HG03159 (cell line): Measurements from ENCODE around the gene DAP.
"Not testable (repeated sequence)": the region's sequence is repeated elsewhere in the genome, so short reads cannot be mapped to it uniquely, and the experiment has no call there.

Experiments used
- ATAC-seq: cut with Tn5 transposase; IDR thresholded peaks from one replicate; pipeline ENCODE4 v1.9.1; 2021; ENCODE audit warnings: mild to moderate bottlenecking, moderate library complexity; ENCODE audit not compliant: unreplicated experiment

The DAP gene

DNA sequence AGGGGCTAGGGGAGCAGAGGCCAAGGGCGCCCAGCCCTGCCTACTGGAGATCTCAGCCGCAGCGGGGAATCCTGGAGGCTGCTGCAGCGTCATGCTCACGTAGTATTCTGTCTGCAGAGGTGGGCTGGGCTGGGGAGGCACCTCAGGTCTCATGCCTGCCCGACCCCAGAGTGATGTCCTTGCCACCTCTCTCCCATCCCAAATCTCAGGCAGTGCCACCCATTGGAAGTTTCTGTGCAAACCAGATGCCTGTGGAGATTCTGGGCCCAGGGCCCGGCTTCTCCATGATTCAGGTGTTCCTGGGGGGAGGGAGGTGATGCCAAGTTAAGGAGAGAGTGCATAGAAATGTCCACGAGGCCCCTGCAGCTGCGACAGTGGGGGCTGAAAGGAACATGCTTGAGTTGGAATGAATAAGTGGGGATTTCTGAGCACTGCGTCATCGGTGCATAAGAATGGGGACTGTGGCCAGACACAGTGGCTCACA lies 125.1 kb downstream of the DAP start:
- ATAC-seq: no peak

DNA sequence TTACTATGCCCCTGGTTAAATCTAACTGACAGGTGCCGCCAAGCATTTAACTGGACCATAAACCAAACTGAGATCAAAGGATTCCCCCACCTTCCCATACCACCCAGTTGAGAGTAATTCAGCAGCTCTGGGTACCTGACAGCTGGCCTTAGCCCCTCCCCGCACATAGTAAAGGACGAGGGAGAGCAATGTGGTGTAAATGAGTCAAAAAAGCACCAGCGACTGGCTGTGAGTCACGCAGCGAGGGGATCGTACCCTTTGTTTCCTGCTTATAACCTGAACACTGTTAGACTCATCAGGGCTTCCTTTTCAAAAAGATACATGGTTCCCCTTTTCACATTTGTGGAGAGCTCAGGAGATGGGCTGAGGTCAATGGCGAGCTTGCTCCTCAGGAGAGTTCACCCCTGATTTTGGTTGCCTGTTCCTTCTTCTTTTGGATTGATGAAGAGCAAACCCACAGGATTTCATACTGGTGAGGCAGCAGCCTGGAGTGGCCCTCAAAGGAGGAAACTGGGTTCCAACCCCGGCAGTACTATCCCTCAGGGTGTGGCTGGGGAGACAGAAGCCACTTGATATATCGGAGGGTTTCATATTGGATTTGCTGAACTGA lies 125.7 kb downstream of the DAP start:
- peak; percentile 77 for ATAC-seq

DNA sequence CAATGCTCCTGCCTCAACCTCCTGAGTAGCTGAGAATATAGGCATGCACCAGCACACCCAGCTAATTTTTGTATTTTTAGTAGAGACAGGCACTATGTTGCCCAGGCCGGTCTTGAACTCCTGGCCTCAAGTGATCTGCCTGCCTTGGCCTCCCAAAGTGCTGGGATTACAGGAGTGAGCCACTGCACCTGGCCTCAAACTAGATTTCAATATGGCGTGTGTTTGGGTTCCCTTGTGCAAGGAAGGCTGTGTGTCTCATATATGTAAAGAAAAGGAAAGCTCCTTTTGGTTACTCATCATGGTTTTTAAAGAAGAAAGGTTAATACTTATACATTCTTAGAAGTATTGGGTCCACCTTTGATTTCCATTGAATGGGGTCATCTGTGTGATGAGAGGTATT lies 126.5 kb downstream of the DAP start:
- no peak for ATAC-seq

DNA sequence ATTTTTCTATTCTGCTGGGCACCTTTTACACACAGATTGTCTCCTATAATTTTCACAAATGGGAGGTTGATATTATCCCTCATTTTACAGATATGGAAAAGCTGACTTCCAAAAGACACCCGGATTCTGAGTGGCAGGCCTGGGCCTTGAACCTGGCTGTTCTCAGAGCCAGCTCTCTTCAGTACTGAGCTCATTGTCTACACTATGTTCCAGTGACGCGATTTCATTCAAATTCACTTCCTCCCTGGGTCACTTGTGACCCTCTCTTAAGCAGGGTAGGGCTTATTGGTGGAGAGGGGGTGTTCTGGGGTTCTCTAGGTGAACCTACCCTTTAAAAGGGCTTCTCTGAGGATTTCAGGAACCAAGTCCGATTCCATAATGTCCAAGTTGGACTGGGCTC lies 127.0 kb downstream of the DAP start:
- ATAC-seq: no peak

DNA sequence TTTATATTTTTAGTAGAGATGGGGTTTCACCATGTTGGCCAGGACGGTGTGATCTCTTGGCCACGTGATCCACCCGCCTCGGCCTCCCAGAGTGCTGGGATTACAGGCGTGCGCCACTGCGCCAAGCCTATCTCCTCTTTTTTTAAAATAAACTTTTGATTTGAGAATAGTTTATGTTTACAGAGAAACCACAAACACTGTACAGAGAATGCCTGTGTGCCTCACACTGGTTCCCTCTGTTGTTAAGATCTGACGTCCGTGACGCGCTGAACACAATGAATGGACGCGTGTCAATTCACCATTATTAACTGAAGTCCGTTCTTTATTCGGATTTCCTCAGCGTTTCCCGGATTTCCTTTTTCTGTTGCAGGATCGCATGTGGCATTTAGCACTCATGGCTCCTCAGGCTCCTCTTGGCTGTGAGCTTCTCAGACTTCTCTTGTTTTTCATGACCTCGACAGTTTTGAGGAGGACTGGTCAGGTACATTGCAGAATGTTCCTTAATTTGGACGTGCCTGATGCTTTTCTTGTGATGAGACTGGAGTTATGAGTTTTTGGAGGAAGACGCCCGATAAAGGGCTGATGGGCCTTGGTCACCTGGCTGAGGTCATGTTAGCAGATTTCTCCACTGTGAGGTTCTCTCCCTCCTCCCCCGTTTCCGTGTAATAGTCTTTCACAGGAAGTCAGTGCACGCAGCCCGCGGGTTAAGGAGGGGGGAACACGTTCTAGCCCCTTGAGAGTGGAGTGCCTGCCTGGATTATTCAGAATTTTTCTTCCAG lies 127.6 kb downstream of the DAP start:
- no peak for ATAC-seq

DNA sequence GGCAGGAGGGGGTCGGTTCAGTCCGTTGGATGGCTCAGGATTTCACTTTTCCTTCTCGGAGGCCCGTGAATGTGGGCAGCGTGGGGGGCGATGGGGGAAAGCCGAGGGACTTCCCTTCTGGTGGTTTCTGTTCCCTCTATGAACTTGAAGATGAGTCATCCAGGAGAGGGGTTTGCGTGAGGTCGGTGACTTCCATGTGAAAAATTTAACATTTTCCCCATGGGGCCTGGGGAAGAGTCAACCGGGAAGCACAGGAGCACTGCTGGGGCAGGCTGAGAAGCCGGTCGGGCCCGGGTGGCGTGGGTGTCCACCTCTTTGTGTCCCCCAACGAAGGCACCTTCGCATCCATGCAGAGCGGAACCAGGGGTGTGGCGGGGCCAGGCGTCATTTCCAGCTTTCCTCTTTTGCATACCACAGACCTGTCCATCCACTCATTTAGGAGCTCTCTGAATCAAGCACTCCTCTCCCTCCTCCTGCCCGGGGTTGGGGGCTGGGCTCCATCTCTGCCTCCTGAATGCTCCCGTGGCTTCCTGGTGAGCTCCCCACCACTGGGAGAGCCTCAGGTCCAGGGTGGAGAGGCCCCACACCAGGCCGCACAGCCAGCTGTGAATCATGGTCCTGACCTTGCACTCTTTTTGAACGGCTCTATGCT lies 128.8 kb downstream of the DAP start:
- peak; percentile 42 for ATAC-seq

DNA sequence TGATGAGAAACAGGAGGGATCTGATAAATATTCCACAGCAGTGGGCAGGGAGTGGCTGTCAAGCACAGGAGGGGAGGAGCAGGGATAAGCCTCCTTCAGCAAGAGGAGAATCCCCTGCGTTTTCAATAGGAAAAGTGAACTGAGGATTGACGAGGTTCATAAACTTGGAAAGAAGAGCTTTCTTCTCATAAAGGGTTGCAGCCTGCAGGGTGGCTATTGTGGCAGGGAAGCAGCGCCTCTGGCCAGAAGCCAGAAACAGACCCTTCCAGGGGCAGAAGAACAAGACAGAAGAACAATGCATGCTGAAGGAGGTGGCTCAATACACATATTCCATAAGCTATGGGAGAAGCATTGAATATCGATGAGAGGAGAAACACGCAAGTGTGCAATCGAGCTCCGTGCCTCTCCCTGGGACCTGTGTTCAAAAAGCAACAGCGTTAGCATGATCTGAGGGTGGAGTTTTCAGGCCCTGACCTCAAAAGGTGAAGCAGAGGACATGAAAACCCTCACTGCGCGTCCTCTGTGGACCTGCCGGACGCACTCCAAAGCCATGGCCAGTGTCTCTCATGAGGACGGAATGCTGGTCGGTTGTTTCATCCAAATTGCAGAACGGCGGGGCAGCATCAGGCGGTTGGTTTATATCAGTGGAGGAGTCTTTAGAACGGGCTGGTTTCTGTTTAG lies 129.6 kb downstream of the DAP start:
- ATAC-seq: peak; percentile 6

DNA sequence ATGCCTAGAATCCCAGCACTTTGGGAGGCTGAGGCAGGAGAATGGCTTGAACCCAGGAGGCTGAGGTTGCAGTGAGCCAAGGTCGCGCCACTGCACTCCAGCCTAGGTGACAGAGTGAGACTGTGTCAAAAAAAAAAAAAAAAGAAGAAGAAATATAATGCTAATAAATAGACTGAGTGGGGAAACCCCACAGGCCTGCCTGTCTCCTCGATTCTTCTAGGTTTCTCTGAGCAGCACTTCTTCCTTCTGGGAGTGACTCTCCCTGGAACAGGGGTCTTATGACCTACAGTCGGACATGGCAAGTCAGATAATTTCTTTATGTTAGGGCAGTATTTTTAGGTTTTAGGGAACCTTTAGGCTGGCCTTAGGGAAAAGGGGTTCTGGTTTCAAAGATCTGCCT lies 130.3 kb downstream of the DAP start:
- ATAC-seq: not testable (repeated sequence)

DNA sequence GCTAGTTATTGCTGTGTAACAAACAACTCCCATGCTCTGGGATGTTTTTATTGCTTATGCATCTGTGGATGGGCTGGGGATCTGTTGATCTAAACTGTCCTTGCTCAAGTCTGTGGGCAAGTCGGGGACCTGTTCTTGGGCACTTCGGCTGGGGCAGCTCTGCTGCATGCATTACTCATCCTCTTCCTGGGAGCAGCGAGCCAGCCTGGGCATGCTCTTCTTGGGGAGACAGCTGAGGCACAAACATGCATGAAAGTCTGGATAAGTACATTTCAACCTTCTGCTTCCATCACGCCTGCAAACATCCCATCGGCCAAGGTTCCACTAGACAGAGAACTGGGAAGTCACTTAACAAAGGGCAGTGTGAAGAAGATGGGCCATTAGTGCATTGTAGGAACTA lies 130.9 kb downstream of the DAP start:
- no peak for ATAC-seq

DNA sequence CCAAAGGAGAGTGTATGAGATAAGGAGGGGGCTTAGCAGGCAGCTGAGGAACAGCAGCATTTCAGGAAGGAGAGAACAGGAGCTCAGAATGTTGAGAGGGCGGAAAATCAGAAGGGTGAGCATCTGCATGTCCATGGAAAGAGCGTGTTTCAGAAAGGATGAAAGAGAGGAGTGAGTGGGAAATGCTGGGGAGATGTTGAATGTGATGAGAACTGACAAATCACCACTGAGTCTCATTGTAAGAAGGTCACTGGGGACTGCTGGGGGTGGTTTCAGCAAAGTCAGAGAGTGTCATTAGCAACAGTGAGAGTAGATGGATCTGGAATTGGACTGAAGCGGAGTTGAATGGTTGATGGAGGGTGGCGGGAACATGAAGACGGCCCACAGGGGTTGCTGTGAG lies 131.4 kb downstream of the DAP start:
- no peak for ATAC-seq
